HepG2 (cell line): ENCODE data around the gene ENTPD5.

Experiments used
- DNMT1 ChIP-seq: sonication (generic); formaldehyde crosslinking; IDR thresholded peaks from 2 replicates; pipeline ENCODE4 v1.5.1; 2020; ENCODE audit warnings: mild to moderate bottlenecking, missing genetic modification reagents
- ZNF256 ChIP-seq: sonication (generic); formaldehyde crosslinking; conservative IDR thresholded peaks from 2 replicates; pipeline ENCODE4 v1.4.0; 2020; ENCODE audit warnings: missing genetic modification reagents
- ZNF572 ChIP-seq: sonication (generic); formaldehyde crosslinking; IDR thresholded peaks from 2 replicates; pipeline ENCODE4 v1.5.1; 2020; ENCODE audit warnings: mild to moderate bottlenecking, missing genetic modification reagents
- TF ChIP-seq, protein P1 (sequence below): sonication (generic); formaldehyde crosslinking; IDR thresholded peaks from 2 replicates; pipeline ENCODE4 v1.5.0; 2020; ENCODE audit warnings: mild to moderate bottlenecking, missing genetic modification reagents, moderate library complexity

DNA sequence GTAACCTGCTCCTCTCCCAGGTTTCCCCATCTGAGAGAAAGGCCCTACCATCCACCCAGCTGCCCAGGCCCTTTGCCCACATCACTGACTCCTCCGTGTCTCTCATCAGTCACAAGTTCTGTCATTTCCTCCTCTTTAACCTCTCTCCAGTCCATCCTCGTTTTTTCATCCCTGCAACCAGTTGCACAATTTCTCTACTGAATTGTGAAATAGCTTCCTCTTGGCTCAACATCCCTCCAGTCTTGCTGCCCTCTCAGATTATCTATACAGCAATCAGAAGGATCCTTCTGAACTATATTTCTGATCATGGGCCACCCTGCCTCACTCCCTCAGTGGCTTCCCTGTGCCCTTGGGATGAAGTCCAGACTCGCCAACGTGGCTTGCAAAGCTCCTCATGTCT lies 76.0 kb downstream of the ENTPD5 start:
- TF ChIP-seq, protein P1, sequence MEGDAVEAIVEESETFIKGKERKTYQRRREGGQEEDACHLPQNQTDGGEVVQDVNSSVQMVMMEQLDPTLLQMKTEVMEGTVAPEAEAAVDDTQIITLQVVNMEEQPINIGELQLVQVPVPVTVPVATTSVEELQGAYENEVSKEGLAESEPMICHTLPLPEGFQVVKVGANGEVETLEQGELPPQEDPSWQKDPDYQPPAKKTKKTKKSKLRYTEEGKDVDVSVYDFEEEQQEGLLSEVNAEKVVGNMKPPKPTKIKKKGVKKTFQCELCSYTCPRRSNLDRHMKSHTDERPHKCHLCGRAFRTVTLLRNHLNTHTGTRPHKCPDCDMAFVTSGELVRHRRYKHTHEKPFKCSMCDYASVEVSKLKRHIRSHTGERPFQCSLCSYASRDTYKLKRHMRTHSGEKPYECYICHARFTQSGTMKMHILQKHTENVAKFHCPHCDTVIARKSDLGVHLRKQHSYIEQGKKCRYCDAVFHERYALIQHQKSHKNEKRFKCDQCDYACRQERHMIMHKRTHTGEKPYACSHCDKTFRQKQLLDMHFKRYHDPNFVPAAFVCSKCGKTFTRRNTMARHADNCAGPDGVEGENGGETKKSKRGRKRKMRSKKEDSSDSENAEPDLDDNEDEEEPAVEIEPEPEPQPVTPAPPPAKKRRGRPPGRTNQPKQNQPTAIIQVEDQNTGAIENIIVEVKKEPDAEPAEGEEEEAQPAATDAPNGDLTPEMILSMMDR (CRISPR knock-in tag) = no peak
- TF ChIP-seq DNMT1 (CRISPR knock-in tag) (no peak), ZNF256 (CRISPR knock-in tag) (no peak), ZNF572 (CRISPR knock-in tag) (no peak)
